HFF-Myc (cell line): ENCODE data around the gene TRMT6.

Experiments used
- DNase-seq: peaks from one replicate; pipeline ENCODE4 v3.0.0-alpha.2; 2011; ENCODE audit warnings: low read depth; ENCODE audit errors: extremely low read depth
- H3K4me3 ChIP-seq: replicated peaks from 2 replicates; pipeline ENCODE4 v1.5.1; 2011; ENCODE audit warnings: low read depth, mild to moderate bottlenecking, control low read depth, low read length
- CTCF ChIP-seq: IDR thresholded peaks from 2 replicates; pipeline ENCODE4 v1.5.1; 2012; ENCODE audit warnings: mild to moderate bottlenecking, low read depth, low read length, control low read depth; ENCODE audit errors: missing control alignments

Gene TRMT6

GRCh38 chr20:5987383-5987782 lies 37.0 kb upstream of the TRMT6 start:
- DNase-seq: no peak
- no peak overlapping the region for H3K4me3 ChIP-seq
- no peak for TF ChIP-seq CTCF

- no peak for TF ChIP-seq CTCF
- no peak overlapping the region for H3K4me3 ChIP-seq
- DNase-seq: no peak
These were observed 30.6 kb upstream of the TRMT6 start for GRCh38 chr20:5980720-5981538.

- H3K4me3 ChIP-seq: no peak overlapping the region
- no peak for DNase-seq
- TF ChIP-seq CTCF: no peak
These were observed 29.5 kb upstream of the TRMT6 start for GRCh38 chr20:5979801-5980200.

GRCh38 chr20:5977975-5978374 lies 27.6 kb upstream of the TRMT6 start:
- no peak for DNase-seq
- H3K4me3 ChIP-seq: no peak overlapping the region
- no peak for TF ChIP-seq CTCF

- no peak overlapping the region for H3K4me3 ChIP-seq
- TF ChIP-seq CTCF: no peak
- no peak for DNase-seq
These were observed 26.9 kb upstream of the TRMT6 start for GRCh38 chr20:5977223-5977622.

GRCh38 chr20:5975778-5976177 lies 25.4 kb upstream of the TRMT6 start:
- no peak overlapping the region for H3K4me3 ChIP-seq
- no peak for TF ChIP-seq CTCF
- DNase-seq: no peak

- TF ChIP-seq CTCF: no peak
These were observed 24.2 kb upstream of the TRMT6 start for GRCh38 chr20:5974531-5974930.

More at GRCh38 chr20:5974531-5974930, 24.2 kb upstream of the TRMT6 start:
- H3K4me3 ChIP-seq: no peak overlapping the region
- no peak for DNase-seq
